Activated T-cell treated with anti-CD3 and anti-CD28 coated beads for 48 hours (primary cell): ENCODE results near the gene FBXL13.
"Not testable (repeated sequence)": the region's sequence is repeated elsewhere in the genome, so short reads cannot be mapped to it uniquely, and the experiment has no call there.

Experiments
- DNase-seq: peaks from one replicate; pipeline ENCODE4 v3.0.0-alpha.2; 2020; ENCODE audit warnings: low read depth

The FBXL13 gene

GRCh38 chr7:103079836-103080235 is 5.2 kb upstream of the FBXL13 start:
- no peak for DNase-seq

- not testable (repeated sequence) for DNase-seq
Measured at GRCh38 chr7:103078226-103078625, 3.6 kb upstream of the FBXL13 start.

GRCh38 chr7:103077318-103077717 is 2.7 kb upstream of the FBXL13 start:
- no peak for DNase-seq

GRCh38 chr7:103076764-103077163 is 2.2 kb upstream of the FBXL13 start:
- no peak for DNase-seq

GRCh38 chr7:103075337-103075918 is 832 bp upstream of the FBXL13 start:
- DNase-seq, result peak; percentile 72

- no peak for DNase-seq
Measured at GRCh38 chr7:103073989-103074518, 542 bp downstream of the FBXL13 start.

GRCh38 chr7:103071000-103071399 is 3.6 kb downstream of the FBXL13 start:
- DNase-seq, result no peak

GRCh38 chr7:103068414-103069403 is 5.9 kb downstream of the FBXL13 start:
- no peak for DNase-seq

GRCh38 chr7:103065667-103066066 is 8.9 kb downstream of the FBXL13 start:
- DNase-seq, result peak; percentile 41

GRCh38 chr7:103063895-103064294 is 10.7 kb downstream of the FBXL13 start:
- DNase-seq, result no peak

- no peak for DNase-seq
Measured at GRCh38 chr7:103059471-103059870, 15.1 kb downstream of the FBXL13 start.

- DNase-seq, result no peak
Measured at GRCh38 chr7:103058122-103058521, 16.5 kb downstream of the FBXL13 start.

- DNase-seq, result not testable (repeated sequence)
Measured at GRCh38 chr7:103056006-103056405, 18.6 kb downstream of the FBXL13 start.

- no peak for DNase-seq
Measured at GRCh38 chr7:103051519-103051918, 23.1 kb downstream of the FBXL13 start.

- DNase-seq, result no peak
Measured at GRCh38 chr7:103048833-103049232, 25.8 kb downstream of the FBXL13 start.

GRCh38 chr7:103041815-103042214 is 32.8 kb downstream of the FBXL13 start:
- not testable (repeated sequence) for DNase-seq

- DNase-seq, result not testable (repeated sequence)
Measured at GRCh38 chr7:103037823-103038739, 36.5 kb downstream of the FBXL13 start.

GRCh38 chr7:103037476-103037822 is 37.1 kb downstream of the FBXL13 start:
- no peak for DNase-seq

GRCh38 chr7:103034318-103034717 is 40.3 kb downstream of the FBXL13 start:
- DNase-seq, result not testable (repeated sequence)

- no peak for DNase-seq
Measured at GRCh38 chr7:103031781-103032180, 42.8 kb downstream of the FBXL13 start.

GRCh38 chr7:103031024-103031423 is 43.6 kb downstream of the FBXL13 start:
- DNase-seq, result no peak

- DNase-seq, result no peak
Measured at GRCh38 chr7:103025341-103025740, 49.3 kb downstream of the FBXL13 start.
